NCI-H1105 treated with DMSO at 0.1 percent for 48 hours (cell line): ENCODE results near the gene OR52B6.
"Not testable (repeated sequence)": the region's sequence is repeated elsewhere in the genome, so short reads cannot be mapped to it uniquely, and the experiment has no call there.

Experiments
- DNase-seq: peaks from one replicate; lab custom pipeline; 2025; lab: John Stamatoyannopoulos, UW

The OR52B6 gene

DNA sequence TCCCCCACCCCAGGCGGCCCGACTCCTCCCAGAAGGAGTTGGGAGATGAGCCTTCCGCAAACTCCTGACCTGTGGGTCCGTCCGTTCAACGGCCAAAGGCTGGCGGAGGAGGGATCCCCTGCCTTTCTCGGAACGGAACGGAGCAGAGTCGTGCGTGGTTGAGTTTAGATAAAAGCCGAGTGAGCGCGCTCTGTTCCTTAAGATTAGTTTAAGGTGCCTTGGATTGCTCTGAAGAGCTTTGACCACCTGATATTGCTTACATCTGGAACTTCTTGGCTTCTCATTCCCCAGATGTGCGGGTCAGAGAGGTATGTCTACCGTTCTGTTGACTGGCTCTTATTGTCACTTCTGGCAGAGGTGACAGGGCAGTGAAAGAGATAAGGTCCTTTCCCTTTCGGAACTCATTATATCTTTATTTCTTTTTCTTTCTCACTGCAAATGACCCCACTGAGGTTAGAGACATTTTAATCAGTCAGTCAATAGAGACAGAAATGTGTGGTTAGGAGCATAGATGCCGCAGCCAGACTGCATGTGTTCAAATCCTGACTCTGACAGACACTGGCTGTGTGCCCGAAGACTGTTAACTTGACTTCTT is 16.0 kb downstream of the OR52B6 start, which contains the start of gene TRIM6:
TSS of gene TRIM6 (plus strand) at position 31 of the 595 bp plus-strand sequence. CDS start at position 292, 261 bp downstream.
- no peak for DNase-seq

DNA sequence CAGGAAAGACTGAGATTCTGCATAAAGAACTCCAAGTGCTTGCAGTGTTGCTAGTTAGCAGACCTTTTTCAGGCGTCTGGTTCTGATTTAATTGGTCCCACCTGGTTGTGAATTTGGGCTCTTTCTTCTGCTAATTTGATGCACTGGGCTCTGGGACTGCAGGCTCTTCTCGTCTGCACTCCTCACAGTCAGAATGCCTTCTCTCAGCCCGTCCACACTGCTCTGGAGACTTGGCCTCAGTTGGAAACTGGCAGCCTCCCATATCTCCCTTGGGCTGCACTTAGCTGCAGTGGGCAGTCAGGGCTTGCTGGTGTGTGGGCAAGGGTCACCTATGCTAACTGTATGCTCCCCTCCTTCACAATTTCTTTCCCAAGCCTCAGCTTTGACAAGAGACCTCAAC is 17.3 kb downstream of the OR52B6 start:
- no peak for DNase-seq

DNA sequence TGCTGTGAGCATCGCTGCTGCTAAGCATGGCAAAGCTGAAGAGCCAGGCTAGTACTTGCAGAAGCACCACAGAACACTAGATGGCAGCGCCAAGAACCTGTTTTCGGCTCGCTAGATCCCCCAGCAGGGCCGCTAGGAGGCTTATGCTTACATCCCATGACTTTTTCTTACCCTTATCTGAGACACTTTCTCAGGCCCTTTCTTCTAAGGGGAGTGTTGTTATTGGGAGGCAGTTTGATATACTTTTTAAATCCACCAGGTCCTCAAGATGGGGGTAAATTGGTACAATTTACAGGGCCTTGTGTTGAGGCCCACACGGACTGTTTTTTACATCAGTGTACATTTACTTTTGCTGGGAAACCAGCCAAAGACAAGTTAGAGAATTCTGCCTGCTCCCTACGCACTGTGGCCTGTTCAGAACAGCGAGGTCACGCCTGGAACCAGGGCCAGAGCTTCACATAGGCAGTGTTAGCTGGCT is 19.7 kb downstream of the OR52B6 start:
- DNase-seq = peak; percentile 38

DNA sequence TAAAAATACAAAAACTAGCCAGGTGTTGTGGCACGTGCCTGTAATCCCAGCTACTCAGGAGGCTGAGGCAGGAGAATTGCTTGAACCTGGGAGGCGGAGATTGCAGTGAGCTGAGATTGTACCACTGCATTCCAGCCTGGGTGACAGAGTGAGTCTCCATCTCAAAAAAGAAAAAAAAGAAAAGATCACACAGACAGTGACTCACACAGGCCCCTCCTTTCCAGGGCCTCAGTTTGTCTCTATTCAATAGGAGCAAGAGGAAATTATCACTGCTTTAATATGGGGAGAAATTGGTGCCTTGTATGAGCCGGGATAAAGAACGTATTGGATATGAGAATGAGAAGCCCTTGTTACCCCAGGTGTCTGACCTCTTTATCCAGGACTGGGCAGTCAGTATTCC is 22.1 kb downstream of the OR52B6 start:
- not testable (repeated sequence) for DNase-seq

DNA sequence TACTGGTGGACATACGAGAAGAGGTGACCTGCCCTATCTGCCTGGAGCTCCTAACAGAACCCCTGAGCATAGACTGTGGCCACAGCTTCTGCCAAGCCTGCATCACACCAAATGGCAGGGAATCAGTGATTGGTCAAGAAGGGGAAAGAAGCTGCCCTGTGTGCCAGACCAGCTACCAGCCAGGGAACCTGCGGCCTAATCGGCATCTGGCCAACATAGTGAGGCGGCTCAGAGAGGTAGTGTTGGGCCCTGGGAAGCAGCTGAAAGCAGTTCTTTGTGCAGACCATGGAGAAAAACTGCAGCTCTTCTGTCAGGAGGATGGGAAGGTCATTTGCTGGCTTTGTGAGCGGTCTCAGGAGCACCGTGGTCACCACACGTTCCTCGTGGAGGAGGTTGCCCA is 22.6 kb downstream of the OR52B6 start:
- DNase-seq = no peak

DNA sequence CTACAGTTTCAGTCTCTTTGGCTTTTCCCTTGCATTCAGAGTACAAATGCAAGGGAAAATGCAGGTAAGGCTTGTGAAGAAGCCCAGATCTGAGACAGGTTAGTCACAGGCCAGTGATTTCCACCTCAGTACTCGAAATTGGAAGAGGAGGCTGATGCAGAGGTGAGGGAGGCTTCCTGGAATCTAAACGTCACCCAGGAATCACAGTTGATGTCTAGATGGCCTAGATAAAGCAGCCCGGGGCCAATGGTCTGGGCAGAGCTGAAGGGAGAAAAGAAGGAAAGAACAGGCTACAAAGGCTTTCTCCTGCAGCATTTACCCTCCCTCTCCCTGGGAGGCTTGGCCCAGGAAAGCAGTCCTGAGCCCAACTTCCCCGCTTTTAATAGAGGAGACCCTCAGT is 24.2 kb downstream of the OR52B6 start:
- no peak for DNase-seq

DNA sequence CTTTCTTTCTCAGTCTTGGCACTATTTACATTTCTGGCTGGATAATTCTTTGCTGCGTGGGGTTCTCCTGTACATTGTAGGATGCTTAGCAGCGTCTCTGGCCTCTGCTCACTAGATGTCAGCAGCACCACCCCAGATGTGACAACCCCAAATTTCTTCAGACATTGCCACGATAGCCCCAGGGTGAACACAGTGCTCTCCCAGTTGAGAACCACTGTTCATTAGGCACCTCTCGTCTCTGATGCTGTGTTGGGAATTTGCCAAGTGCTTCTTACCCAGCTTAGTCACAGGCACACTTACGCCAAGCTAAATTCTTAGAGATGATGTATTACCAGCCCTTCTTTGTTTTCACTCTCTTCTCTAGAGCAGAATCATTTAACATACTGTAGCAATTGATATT is 25.2 kb downstream of the OR52B6 start:
- peak; percentile 9 for DNase-seq

DNA sequence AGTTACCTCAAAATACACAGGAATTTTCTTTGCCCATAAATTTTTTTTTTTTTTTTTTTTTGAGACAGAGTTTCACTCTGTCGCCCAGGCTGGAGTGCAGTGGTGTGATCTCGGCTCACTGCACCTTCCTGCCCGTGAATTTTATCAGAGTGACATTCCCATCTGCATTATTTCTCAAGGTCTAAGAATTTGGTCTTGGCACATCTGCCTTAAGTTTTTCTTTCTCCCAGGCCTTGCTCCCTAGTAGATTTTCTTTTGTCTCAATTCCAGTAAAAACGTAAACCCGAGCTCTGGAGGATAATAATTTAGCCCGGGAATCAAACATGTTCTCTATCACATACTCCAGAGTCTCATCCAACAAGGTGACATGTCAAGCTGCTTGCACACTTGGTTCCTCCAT is 28.1 kb downstream of the OR52B6 start:
- DNase-seq = no peak

DNA sequence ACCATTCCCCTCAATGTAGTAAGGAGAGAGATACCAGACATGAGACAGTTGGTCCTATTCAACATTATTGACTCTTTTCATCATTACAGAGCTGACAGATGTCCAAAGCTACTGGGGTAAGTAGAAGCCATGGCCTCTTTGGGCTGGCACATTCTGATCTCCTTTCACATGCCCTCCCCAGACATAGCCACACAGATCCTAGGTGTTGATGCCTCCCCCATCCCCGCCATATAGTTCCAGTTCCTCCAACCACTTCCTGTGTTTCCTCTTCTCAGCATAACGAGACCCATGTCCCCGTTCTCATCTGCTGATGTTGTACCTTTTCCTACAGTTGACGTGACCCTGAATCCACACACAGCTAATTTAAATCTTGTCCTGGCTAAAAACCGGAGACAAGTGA is 29.8 kb downstream of the OR52B6 start:
- no peak for DNase-seq

DNA sequence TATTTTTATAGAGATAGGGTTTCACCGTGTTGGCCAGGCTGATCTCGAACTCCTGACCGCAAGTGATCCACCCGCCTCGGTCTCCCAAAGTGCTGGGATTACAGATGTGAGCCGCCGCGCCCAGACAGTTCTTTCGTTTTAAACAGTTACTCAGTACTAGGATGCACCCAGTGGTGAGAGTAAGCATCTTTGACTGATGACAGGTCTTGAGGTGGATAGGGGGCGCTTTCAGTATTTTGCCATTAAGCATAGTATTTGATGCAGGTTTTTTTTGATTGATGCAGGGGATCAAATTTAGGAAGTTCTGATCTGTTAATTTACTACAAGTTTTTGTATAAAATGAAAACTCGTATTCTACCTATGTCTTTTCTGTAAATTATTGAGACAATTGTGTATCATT is 30.9 kb downstream of the OR52B6 start:
- DNase-seq = no peak

DNA sequence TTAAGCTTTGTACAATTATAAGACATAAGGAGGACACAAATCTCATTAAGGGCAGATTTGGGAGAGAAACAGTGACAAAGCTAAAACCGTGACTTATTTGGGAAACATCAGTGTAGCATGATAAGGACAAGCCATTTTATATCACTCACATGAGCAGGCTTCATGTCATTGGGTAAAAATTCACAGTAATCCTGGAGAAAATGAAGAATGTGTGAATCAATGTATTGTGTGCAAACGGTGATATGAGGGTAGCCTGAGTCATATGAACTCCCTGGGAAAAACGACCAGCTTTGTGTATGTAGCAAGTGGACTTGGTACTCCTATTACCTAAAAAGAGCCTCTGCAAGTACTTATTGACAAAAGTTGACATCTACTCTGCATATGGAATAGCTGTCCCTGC is 38.1 kb downstream of the OR52B6 start:
- no peak for DNase-seq

DNA sequence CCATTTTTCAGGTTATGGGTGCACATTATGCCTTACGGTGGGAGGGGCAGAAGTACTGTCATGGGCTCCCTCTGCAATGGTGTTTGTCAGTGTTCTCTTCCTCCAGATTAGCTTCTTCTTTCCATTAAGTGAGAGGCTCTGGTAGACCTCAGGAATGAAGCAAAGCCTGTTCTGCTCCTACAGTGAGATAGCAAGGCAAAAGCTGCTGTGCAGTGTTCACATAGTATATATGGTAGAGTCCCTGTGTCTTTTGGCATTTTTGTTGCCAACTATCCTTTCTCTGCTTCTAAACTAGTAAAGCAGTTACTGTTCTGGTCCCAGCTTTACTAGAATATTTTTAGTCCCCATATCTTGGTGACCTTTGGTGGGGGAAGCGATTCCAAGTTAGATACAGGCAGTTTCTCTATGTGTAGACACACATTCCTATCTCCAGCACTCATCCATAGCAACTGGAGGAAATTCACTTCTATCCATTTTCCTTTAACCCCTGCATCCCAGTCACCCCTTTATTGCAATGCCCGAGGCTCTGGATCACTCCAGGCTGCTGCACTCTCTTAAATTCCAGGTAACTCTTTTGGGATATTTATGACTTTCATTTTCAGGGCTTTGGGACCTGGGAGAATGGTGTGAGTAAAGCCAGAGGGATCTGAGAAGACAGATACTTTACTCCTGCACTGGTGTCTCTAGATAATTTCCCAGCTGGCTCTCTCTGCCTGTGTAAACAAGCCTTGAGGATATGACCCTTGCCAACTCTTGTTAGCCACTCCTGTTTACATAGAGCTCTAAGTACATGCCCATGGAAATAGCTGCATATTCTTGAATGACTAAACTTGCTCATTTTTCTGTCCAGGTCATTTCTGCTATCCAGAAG is 40.2 kb downstream of the OR52B6 start:
- DNase-seq = peak; percentile 31

DNA sequence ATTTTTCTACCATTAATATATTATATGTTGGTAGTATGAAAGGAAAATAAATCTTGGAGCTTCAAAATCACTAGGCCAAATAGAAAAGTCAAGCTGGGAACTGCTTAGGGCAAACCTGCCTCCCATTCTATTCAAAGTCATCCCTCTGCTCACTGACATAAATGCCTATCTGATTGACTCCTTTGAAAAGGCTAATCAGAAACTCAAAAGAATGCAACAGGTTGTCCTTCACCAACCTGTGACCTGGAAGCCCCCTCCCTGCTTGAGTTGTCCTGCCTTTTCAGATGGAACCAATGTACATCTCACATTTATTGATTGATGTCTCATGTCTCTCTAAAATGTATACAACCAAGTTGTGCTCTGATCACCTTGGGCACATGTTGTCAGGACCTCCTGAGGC is 40.9 kb downstream of the OR52B6 start:
- no peak for DNase-seq

DNA sequence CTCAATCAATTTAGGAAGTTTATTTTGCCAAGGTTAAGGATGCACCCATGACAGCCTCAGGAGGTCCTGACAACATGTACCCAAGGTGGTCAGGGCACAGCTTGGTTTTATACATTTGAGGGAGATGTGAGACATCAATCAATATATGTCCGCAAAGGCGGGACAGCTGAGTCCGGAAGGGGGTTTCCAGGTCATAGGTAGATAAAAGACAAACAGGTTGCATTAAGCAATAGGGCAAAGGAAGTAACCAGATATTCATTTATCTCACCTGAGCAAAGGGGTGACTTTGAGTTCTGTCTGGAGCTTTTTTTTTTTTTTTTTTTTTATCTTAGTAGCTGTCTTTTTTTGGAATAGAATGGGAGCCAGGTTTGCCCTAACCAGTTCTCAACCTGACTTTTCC is 42.1 kb downstream of the OR52B6 start:
- DNase-seq = no peak

DNA sequence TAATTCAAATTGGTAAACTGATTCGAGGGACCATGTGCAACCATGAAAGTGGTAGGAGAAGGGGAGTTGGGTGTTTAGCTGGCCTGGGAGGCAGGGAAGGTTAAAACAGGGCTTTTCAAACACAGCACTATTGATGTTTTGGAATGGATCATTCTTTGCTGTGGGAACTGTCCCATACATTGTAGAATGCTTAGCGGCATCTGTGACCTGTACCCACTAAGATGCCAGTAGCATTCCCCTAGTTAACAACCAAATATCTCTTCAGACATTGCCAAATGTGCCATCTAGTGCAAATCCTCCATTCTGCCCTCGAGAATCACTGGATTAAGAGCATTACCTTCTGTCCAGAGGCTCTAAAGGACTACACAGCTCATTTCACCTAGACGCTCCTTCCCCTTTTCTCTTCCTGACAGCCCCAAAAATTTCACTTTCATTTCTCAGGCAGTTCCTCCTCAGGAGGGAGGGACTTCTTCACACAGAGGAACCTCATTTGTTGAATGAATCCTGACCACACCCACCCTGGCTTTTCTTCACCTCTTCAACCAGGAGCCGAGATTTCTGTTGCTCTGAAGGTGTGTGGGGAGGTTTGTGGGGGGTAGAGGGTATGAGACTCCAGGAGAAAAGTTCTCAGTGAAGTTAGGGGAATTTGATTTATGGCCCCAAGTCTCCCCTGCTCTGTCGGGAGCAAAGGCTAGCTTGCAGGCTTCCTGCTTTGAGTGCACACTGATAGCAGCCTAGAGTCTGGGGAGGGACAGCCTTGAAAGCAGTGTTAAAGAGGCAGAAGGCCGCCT is 44.0 kb downstream of the OR52B6 start, which contains the start of gene TRIM34:
TSS of gene TRIM34 (plus strand) at position 513 of the 791 bp plus-strand sequence. CDS start 7,331 bp downstream, outside the sequence.
- no peak for DNase-seq

DNA sequence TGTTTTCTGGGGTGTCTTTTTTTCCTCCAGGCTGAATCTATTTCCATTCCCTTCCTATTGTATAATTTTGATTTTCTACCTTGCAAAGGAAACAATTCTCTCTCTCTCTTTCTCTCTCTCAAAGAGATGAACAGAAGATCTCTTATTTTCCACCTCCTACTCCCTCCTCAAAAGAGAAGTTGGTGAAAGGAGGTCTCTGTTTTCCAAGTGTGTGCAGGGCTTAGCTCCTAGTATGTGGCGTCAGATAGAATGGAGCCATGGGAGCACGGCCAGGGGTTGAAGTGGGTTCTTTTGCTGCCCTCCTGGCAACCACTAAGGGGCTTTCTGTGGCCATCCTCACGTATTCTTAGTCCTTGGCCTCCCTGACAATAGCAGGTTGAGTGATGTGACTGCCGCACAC is 44.6 kb downstream of the OR52B6 start:
- no peak for DNase-seq

DNA sequence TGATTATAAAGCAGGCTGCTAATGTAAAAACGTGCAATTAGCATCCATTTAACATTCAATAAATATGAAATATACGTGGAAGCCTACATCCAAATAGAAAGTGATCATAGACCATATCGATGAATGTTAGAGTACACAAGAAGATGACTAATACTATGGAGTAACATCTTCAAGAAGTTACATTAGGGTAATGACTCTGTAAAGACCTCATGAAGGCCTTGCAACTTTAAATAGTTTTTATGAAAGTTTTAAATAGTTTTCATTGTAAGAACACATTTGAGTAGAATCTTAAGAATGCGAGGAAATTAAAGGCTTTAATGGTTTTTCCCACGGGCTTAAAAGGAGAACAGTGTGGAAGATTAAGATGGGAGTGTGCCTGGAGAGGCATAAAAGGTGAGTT is 45.5 kb downstream of the OR52B6 start:
- no peak for DNase-seq

DNA sequence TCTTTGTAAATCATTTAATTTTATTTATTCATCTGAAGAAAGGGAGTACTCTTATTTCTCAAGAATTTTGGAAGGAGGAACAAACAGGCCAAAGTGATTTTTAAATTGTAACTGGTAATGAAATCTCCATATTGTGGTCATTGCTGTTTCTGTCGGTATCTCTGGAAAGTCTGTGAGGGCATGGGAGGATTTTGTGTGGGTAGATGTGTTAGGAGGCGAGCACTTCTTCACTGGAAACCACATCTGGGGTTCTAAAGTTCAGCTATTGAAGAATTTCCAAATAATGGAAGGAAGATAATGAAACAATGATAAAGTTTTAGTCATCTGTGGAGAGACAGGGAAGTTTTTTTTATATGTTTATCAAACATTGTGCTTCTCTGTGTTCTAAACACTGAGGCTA is 50.7 kb downstream of the OR52B6 start:
- no peak for DNase-seq
